Endothelial cell of umbilical vein (primary cell): ENCODE measurements around the gene HECW1. TPM values are rescaled to one million over a fixed set of nuclear protein-coding genes. Genes with fewer than 3 reads are reported as not detected.

Experiments used
- BruUV-seq: library from RNA; stranded (reverse); fragments of 400-500 nt; replicated peaks from 2 replicates; lab custom pipeline; 2021; lab: Mats Ljungman, UMichigan
- CTCF ChIA-PET: fragments of 300-600, 350-600 bp; sonication (Branson Sonifier 250); formaldehyde crosslinking; loops from one replicate; lab custom pipeline; 2021; ENCODE audit warnings: antibody characterized with exemption, inconsistent platforms; lab: Charles Lee
- POLR2A ChIA-PET: fragments of 300-600, 350-600 bp; sonication (Branson Sonifier 250); formaldehyde crosslinking; loops from one replicate; lab custom pipeline; 2021; ENCODE audit warnings: antibody characterized with exemption, inconsistent platforms; lab: Charles Lee
- DNase-seq: peaks from one replicate; pipeline ENCODE4 v3.0.0-alpha.2; 2011; ENCODE audit warnings: low read depth, low spot score
- FAIRE-seq: peaks from 2 replicates; lab custom pipeline; 2011; peaks lifted over from hg19 to GRCh38; lab: Jason Lieb, UNC
- H2AFZ ChIP-seq: 2 replicates; pipeline ENCODE4 v1.6.0; 2012; ENCODE audit warnings: low read depth, low read length, control low read depth, inconsistent platforms
- H3K27ac ChIP-seq: 2 replicates; pipeline ENCODE4 v1.5.1; 2011; ENCODE audit warnings: low read depth, mild to moderate bottlenecking, control low read depth, low read length, moderate library complexity; ENCODE audit not compliant: insufficient read depth
- H3K27me3 ChIP-seq, 2 experiments: 2 replicates each; pipeline versions ENCODE4 v1.6.0 to v1.6.1; 2011; ENCODE audit warnings: low read length in 2 of 2, mixed read lengths in 1 of 2; ENCODE audit not compliant: control insufficient read depth in 2 of 2, insufficient read depth in 2 of 2
- H3K36me3 ChIP-seq, 2 experiments: 2 replicates in 1 of 2; 3 replicates in 1 of 2; pipeline ENCODE4 v1.5.1; 2011; ENCODE audit warnings: low read length in 2 of 2, mild to moderate bottlenecking in 1 of 2, moderate library complexity in 1 of 2; ENCODE audit not compliant: control insufficient read depth in 2 of 2, insufficient read depth in 2 of 2; ENCODE audit errors: extremely low read depth in 1 of 2
- H3K4me1 ChIP-seq: 3 replicates; pipeline ENCODE4 v1.5.1; 2011; ENCODE audit warnings: mild to moderate bottlenecking, low read length; ENCODE audit not compliant: control insufficient read depth, insufficient read depth; ENCODE audit errors: extremely low read depth
- H3K4me2 ChIP-seq: 2 replicates; pipeline ENCODE4 v1.6.1; 2011; ENCODE audit warnings: low read length, control low read depth, mixed read lengths; ENCODE audit not compliant: insufficient read depth
- H3K4me3 ChIP-seq, 3 experiments: fragments of 200-600 bp in 1 of 3; sonication (generic), shearing (Covaris generic) in 1 of 3; replicated peaks in 1 of 3; 2 replicates each; pipeline ENCODE4 v1.5.1; 2011 to 2016; ENCODE audit warnings: control low read depth in 3 of 3, low read length in 3 of 3, mild to moderate bottlenecking in 2 of 3, inconsistent platforms in 1 of 3, low read depth in 1 of 3, moderate library complexity in 1 of 3; ENCODE audit not compliant: insufficient read depth in 1 of 3
- H3K79me2 ChIP-seq: 2 replicates; pipeline ENCODE4 v1.6.0; 2012; ENCODE audit warnings: low read length, inconsistent platforms; ENCODE audit not compliant: control insufficient read depth, insufficient read depth
- H3K9ac ChIP-seq: replicated peaks from 2 replicates; pipeline ENCODE3; 2011; ENCODE audit warnings: low read length, control low read depth; ENCODE audit not compliant: insufficient read depth; ENCODE audit errors: extremely low read depth
- H3K9me1 ChIP-seq: replicated peaks from 3 replicates; pipeline ENCODE4 v1.6.0; 2011; ENCODE audit warnings: mild to moderate bottlenecking, low read length; ENCODE audit not compliant: control insufficient read depth, insufficient read depth; ENCODE audit errors: extremely low read depth
- H3K9me3 ChIP-seq: replicated peaks from 2 replicates; pipeline ENCODE4 v1.5.1; 2012; ENCODE audit warnings: low read length, inconsistent platforms; ENCODE audit not compliant: control insufficient read depth, insufficient read depth
- H4K20me1 ChIP-seq: replicated peaks from 2 replicates; pipeline ENCODE3; 2011; ENCODE audit warnings: mild to moderate bottlenecking, low read length; ENCODE audit not compliant: control insufficient read depth, insufficient read depth; ENCODE audit errors: extremely low read depth
- EZH2 ChIP-seq: IDR thresholded peaks from 2 replicates; pipeline ENCODE4 v1.6.1; 2012; ENCODE audit warnings: borderline replicate concordance, low read depth, mild to moderate bottlenecking, moderate library complexity, low read length, inconsistent platforms; ENCODE audit not compliant: severe bottlenecking
- GATA2 ChIP-seq: IDR thresholded peaks from 2 replicates; pipeline ENCODE4 v1.7.0; 2011; ENCODE audit warnings: low read depth, mild to moderate bottlenecking, moderate library complexity, mixed read lengths, low read length; ENCODE audit not compliant: insufficient read length, insufficient read depth
- MAX ChIP-seq: IDR thresholded peaks from 2 replicates; pipeline ENCODE4 v1.6.1; 2011; ENCODE audit not compliant: insufficient read depth, insufficient read length
- MYC ChIP-seq: IDR thresholded peaks from one replicate; pipeline ENCODE4 v1.6.1; 2011; ENCODE audit warnings: mild to moderate bottlenecking, low read depth, low read length
- POLR2A ChIP-seq: IDR thresholded peaks from 2 replicates; pipeline ENCODE4 v1.6.1; 2012; ENCODE audit warnings: low read depth, mild to moderate bottlenecking, control low read depth, low read length
- dilution Hi-C: fragments of 300-500 bp; cut with MboI; formaldehyde crosslinking; loops from one replicate; pipeline ENCODE4 v1.15.0; 2019; ENCODE audit warnings: low sequenced_read_pairs; ENCODE audit not compliant: extremely low pct_ligation_motif_present
- intact Hi-C: fragments of 100-400 bp; cut with micrococcal nuclease; formaldehyde crosslinking; loops from one replicate; pipeline ENCODE4 v1.10.0; 2022
- polyA plus RNA-seq, 4 experiments: library from polyadenylated mRNA; depleted of rRNA in 3 of 4; stranded (reverse) in 3 of 4; unstranded in 1 of 4; fragments of >200 nt; gene quantifications; 2 replicates each; pipeline versions ENCODE4 v1.2.1 to v1.2.3, GENCODE V29; 2011 to 2012; ENCODE audit warnings: missing spikeins in 1 of 4
- total RNA-seq: library from RNA; stranded (reverse); gene quantifications from 2 replicates; pipeline ENCODE4 v1.2.3, GENCODE V29; 2021

The HECW1 gene
- total and polyA plus RNA-seq, 2 donors (not counting 3 experiments of a cell fraction or from before 2014, with no cell fraction given): not detected

GRCh38 chr7:43387932-43388331 is 275.5 kb downstream of the HECW1 start:
- Histone ChIP-seq H3K79me2 (no peaks in the 10 kb centered on the region), H3K27me3 (no peaks in the 10 kb centered on the region), H3K9me3 (no peaks in the 10 kb centered on the region), H3K4me3 (no peak overlapping the region), H3K9me1 (no peaks in the 10 kb centered on the region), H2AFZ (no peak overlapping the region), H3K9ac (no peak overlapping the region), H3K4me2 (no peak overlapping the region), H3K4me1 (no peaks in the 10 kb centered on the region), H4K20me1 (no peaks in the 10 kb centered on the region), H3K36me3 (no peaks in the 10 kb centered on the region), H3K27ac (no peak overlapping the region)
- TF ChIP-seq MYC (no peak), EZH2 (no peak)
- dilution Hi-C loops (no loop called here), intact Hi-C loops (no loop called here)
- DNase-seq: no peak
- no TSS peak for BruUV-seq
- FAIRE-seq: no peak
- ChIA-PET POLR2A (no interaction called here), CTCF (interaction anchor here (2.0 kb wide), 1 partner anchor 52 kb away, joined by 5 read pairs; no protein-coding TSS in a partner anchor)

- Histone ChIP-seq H3K4me3 (no peak overlapping the region), H3K9me3 (no peaks in the 10 kb centered on the region), H3K9me1 (no peaks in the 10 kb centered on the region), H2AFZ (no peak overlapping the region), H3K36me3 (no peaks in the 10 kb centered on the region), H3K9ac (no peak overlapping the region), H4K20me1 (no peaks in the 10 kb centered on the region), H3K4me2 (no peak overlapping the region), H3K27me3 (no peaks in the 10 kb centered on the region), H3K79me2 (no peaks in the 10 kb centered on the region), H3K27ac (no peak overlapping the region), H3K4me1 (no peaks in the 10 kb centered on the region)
- no peak for DNase-seq
- dilution Hi-C loops (no loop called here), intact Hi-C loops (no loop called here)
- BruUV-seq: no TSS peak
- ChIA-PET CTCF (no interaction called here), POLR2A (no interaction called here)
- no peak for FAIRE-seq
- TF ChIP-seq POLR2A (no peak), GATA2 (no peak), MAX (no peak)
These were observed 278.1 kb downstream of the HECW1 start for GRCh38 chr7:43390576-43390975.
